ENCODE measurements around the gene ATP5F1D. TPM values are rescaled to one million over a fixed set of nuclear protein-coding genes. Genes with fewer than 3 reads are reported as not detected.

Gene ATP5F1D
- total and polyA plus RNA-seq, 2 of the 13 experiments (the other 11 are each of a cell fraction or from before 2014, with no cell fraction given): 39.4 to 78.7 TPM

- TF ChIP-seq MXD3 (CRISPR knock-in tag; IDR thresholded peaks at IDR 0.05): no peak
- no peak for TF ChIP-seq ZNF484 (CRISPR knock-in tag; IDR thresholded peaks at IDR 0.05; ENCODE audit: borderline replicate concordance, low read depth)
- no peak for TF ChIP-seq CEBPB (IDR thresholded peaks at IDR 0.05; ENCODE audit: borderline replicate concordance, low read depth, low read length)
- no peak for TF ChIP-seq ZNF639 (CRISPR knock-in tag; conservative IDR thresholded peaks at IDR 0.05)
- peak; percentile 35 for TF ChIP-seq ZEB1 (IDR thresholded peaks at IDR 0.05; ENCODE audit: insufficient replicate concordance, low read depth)
- TF ChIP-seq ZNF747 (CRISPR knock-in tag; IDR thresholded peaks at IDR 0.05; ENCODE audit: borderline replicate concordance): no peak
- TF ChIP-seq MYC (CRISPR knock-in tag; IDR thresholded peaks at IDR 0.05; ENCODE audit: borderline replicate concordance): peak; percentile 45; the same call in 1 of the 2 replicates
- TF ChIP-seq ZBTB10 (CRISPR knock-in tag; IDR thresholded peaks at IDR 0.05; ENCODE audit: borderline replicate concordance): no peak
- no peak for TF ChIP-seq RFXAP (CRISPR knock-in tag; IDR thresholded peaks at IDR 0.05; ENCODE audit: borderline replicate concordance)
- TF ChIP-seq HCFC1 (IDR thresholded peaks at IDR 0.05; ENCODE audit: low read depth, low read length): no peak
- peak; percentile 92; the same call in 1 of the 2 replicates for TF ChIP-seq ZKSCAN8 (CRISPR knock-in tag; IDR thresholded peaks at IDR 0.05; ENCODE audit: borderline replicate concordance)
- no peak for TF ChIP-seq ZC3H13 (CRISPR knock-in tag; IDR thresholded peaks at IDR 0.05)
- peak; percentile 24; the same call in 1 of the 2 replicates for TF ChIP-seq RXRB (CRISPR knock-in tag; IDR thresholded peaks at IDR 0.05; ENCODE audit: borderline replicate concordance)
- no peak for TF ChIP-seq ZNF781 (CRISPR knock-in tag; IDR thresholded peaks at IDR 0.05; ENCODE audit: borderline replicate concordance, not compliant biosample characterization)
- TF ChIP-seq JDP2 (CRISPR knock-in tag; IDR thresholded peaks at IDR 0.05; ENCODE audit: borderline replicate concordance): no peak
- no peak for TF ChIP-seq ZBTB39 (CRISPR knock-in tag; IDR thresholded peaks at IDR 0.05)
- TF ChIP-seq ZZZ3 (CRISPR knock-in tag; IDR thresholded peaks at IDR 0.05; ENCODE audit: borderline replicate concordance): no peak
- TF ChIP-seq RAD21 (CRISPR knock-in tag; IDR thresholded peaks at IDR 0.05): 0 out of 2 replicates have a peak, but pooled peaks have one; percentile 18
Measured at GRCh38 chr19:1291761-1292418, 50.3 kb downstream of the ATP5F1D start (continued).

All from HepG2 (cell line).